Peyer's patch (tissue), 4 donors: Measurements from ENCODE around the gene DBR1.

ENCODE experiments used
- CTCF ChIP-seq, 6 experiments: fragments of 450-650 bp in 4 of 6; fragments of 200-600 bp in 2 of 6; sonication (generic) in 1 of 6; IDR thresholded peaks; one replicate each; pipeline ENCODE4 v1.5.1; 2017 to 2019; ENCODE audit warnings: antibody characterized with exemption in 6 of 6, mild to moderate bottlenecking in 3 of 6, moderate library complexity in 1 of 6
- POLR2A ChIP-seq, 2 donors: fragments of 450-650 bp; IDR thresholded peaks; one replicate each; pipeline ENCODE4 v1.5.1; 2017; ENCODE audit warnings: antibody characterized with exemption in 2 of 2, mild to moderate bottlenecking in 2 of 2, moderate library complexity in 2 of 2

GRCh38 chr3:138172625-138173024 lies 2.1 kb downstream of the DBR1 start:
- no peak for TF ChIP-seq CTCF (IDR thresholded peaks at IDR 0.05)
- no peak for TF ChIP-seq POLR2A (IDR thresholded peaks at IDR 0.05)
